K562 (cell line): ENCODE data around the gene ACOT9. TPM values are rescaled to one million over a fixed set of nuclear protein-coding genes. Genes with fewer than 3 reads are reported as not detected.

Experiments used
- ATAC-seq: fragments of 200-7000 bp; cut with Tn5 transposase; 3 replicates; pipeline ENCODE4 v1.9.1; 2020; ENCODE audit warnings: moderate library complexity
- BruUV-seq: library from RNA; stranded (reverse); fragments of 400-500 nt; replicated peaks from 2 replicates; lab custom pipeline; 2021; lab: Mats Ljungman, UMichigan
- CTCF ChIA-PET: fragments of 300-600 bp; formaldehyde crosslinking; extraction: SDS; loops from one replicate; lab custom pipeline; 2021; ENCODE audit warnings: low intra/inter-chr PET ratio; lab: Yijun Ruan, JAX
- POLR2A ChIA-PET: fragments of 300-600, 350-650 bp; sonication (Branson Sonifier 250); formaldehyde crosslinking; extraction: SDS; loops from one replicate; lab custom pipeline; 2021; ENCODE audit warnings: antibody characterized with exemption, inconsistent platforms; lab: Yijun Ruan, JAX
- DNase-seq, 4 experiments: peaks; one replicate each; pipeline versions ENCODE4 v3.0.0 to v3.0.0-alpha.2; 2011 to 2018; ENCODE audit warnings: low spot score in 3 of 4, mixed read lengths in 3 of 4; ENCODE audit errors: extremely low read depth in 1 of 4
- FAIRE-seq: peaks from 2 replicates; lab custom pipeline; 2011; peaks lifted over from hg19 to GRCh38; lab: Jason Lieb, UNC
- H2AFZ ChIP-seq: 2 replicates; pipeline ENCODE4 v1.6.0; 2011; ENCODE audit warnings: low read depth, low read length, control low read depth, inconsistent platforms
- H3K27ac ChIP-seq: fragments of 200-600 bp; 3 replicates; pipeline ENCODE4 v1.8.0; 2011; ENCODE audit warnings: low read depth, mild to moderate bottlenecking, control low read depth, inconsistent platforms, low read length, moderate library complexity, mixed read lengths; ENCODE audit errors: extremely low read depth
- H3K27me3 ChIP-seq, 2 experiments: fragments of 300-600 bp in 1 of 2; 2 replicates in 1 of 2; 3 replicates in 1 of 2; pipeline versions ENCODE4 v1.6.0 to v1.8.0; 2011; ENCODE audit warnings: inconsistent platforms in 2 of 2, low read length in 2 of 2, mild to moderate bottlenecking in 1 of 2, mixed read lengths in 1 of 2, moderate library complexity in 1 of 2; ENCODE audit not compliant: control insufficient read depth in 2 of 2, insufficient read depth in 2 of 2
- H3K36me3 ChIP-seq: fragments of 300-600 bp; 3 replicates; pipeline ENCODE4 v1.8.0; 2011; ENCODE audit warnings: mild to moderate bottlenecking, low read length, inconsistent platforms; ENCODE audit not compliant: control insufficient read depth, insufficient read depth
- H3K4me1 ChIP-seq, 2 experiments: fragments of 200-600 bp in 1 of 2; replicated peaks in 1 of 2; 2 replicates in 1 of 2; 3 replicates in 1 of 2; pipeline versions ENCODE4 v1.5.1 to v1.8.0; 2011; ENCODE audit warnings: inconsistent platforms in 2 of 2, low read length in 2 of 2, mild to moderate bottlenecking in 1 of 2, mixed read lengths in 1 of 2, moderate library complexity in 1 of 2; ENCODE audit not compliant: control insufficient read depth in 2 of 2, insufficient read depth in 2 of 2
- H3K4me2 ChIP-seq: 2 replicates; pipeline ENCODE4 v1.6.1; 2011; ENCODE audit warnings: low read length, control low read depth, inconsistent platforms, mixed read lengths; ENCODE audit not compliant: insufficient read depth
- H3K4me3 ChIP-seq: fragments of 200-600 bp; sonication (generic), shearing (Covaris generic); 2 replicates; pipeline ENCODE4 v1.5.1; 2016; ENCODE audit warnings: control low read depth, inconsistent platforms
- H3K79me2 ChIP-seq: fragments of 200-600 bp; 3 replicates; pipeline ENCODE4 v1.8.0; 2011; ENCODE audit warnings: low read length, inconsistent platforms; ENCODE audit not compliant: control insufficient read depth, insufficient read depth
- H3K9ac ChIP-seq, 2 experiments: 2 replicates each; pipeline versions ENCODE4 v1.6.0 to v1.6.1; 2011; ENCODE audit warnings: low read depth in 2 of 2, low read length in 2 of 2, control low read depth in 1 of 2, inconsistent platforms in 1 of 2, mild to moderate bottlenecking in 1 of 2, mixed read lengths in 1 of 2; ENCODE audit not compliant: insufficient read depth in 1 of 2
- H3K9me1 ChIP-seq: one replicate; pipeline ENCODE4 v1.6.0; 2011; ENCODE audit warnings: inconsistent platforms, mild to moderate bottlenecking, low read length, moderate library complexity; ENCODE audit not compliant: control insufficient read depth, insufficient read depth
- H3K9me3 ChIP-seq: replicated peaks from 2 replicates; pipeline ENCODE4 v1.5.1; 2011; ENCODE audit warnings: low read depth, low read length, inconsistent platforms; ENCODE audit not compliant: control insufficient read depth, insufficient read depth
- H4K20me1 ChIP-seq: replicated peaks from 2 replicates; pipeline ENCODE4 v1.6.1; 2011; ENCODE audit warnings: low read length, inconsistent platforms, mixed read lengths; ENCODE audit not compliant: control insufficient read depth, insufficient read depth
- ARID4B ChIP-seq: sonication (generic); formaldehyde crosslinking; IDR thresholded peaks from 2 replicates; pipeline ENCODE4 v1.8.0; 2022; ENCODE audit warnings: mild to moderate bottlenecking, missing genetic modification reagents
- CTCFL ChIP-seq: IDR thresholded peaks from 2 replicates; pipeline ENCODE4 v1.6.1; 2011; ENCODE audit warnings: borderline replicate concordance, low read depth, mild to moderate bottlenecking, moderate library complexity, low read length; ENCODE audit not compliant: insufficient read depth, poor library complexity, severe bottlenecking
- ETV1 ChIP-seq: fragments of 450-650 bp; conservative IDR thresholded peaks from 2 replicates; pipeline ENCODE4 v1.6.1; 2016; ENCODE audit warnings: missing genetic modification characterization, control low read depth, low read depth, missing compliant biosample characterization
- NELFE ChIP-seq: IDR thresholded peaks from 2 replicates; pipeline ENCODE4 v1.6.1; 2011; ENCODE audit warnings: mild to moderate bottlenecking; ENCODE audit not compliant: insufficient read depth, insufficient read length
- NR1H2 ChIP-seq: sonication (generic); formaldehyde crosslinking; IDR thresholded peaks from 2 replicates; pipeline ENCODE4 v1.4.0; 2020; ENCODE audit warnings: mild to moderate bottlenecking, missing genetic modification reagents
- PURB ChIP-seq: sonication (generic); formaldehyde crosslinking; IDR thresholded peaks from 2 replicates; pipeline ENCODE4 v1.9.0; 2021; ENCODE audit warnings: low read depth, mild to moderate bottlenecking, missing genetic modification reagents
- ZNF75A ChIP-seq: fragments of 450-650 bp; formaldehyde crosslinking; IDR thresholded peaks from 2 replicates; pipeline ENCODE4 v1.4.0; 2020; ENCODE audit warnings: mild to moderate bottlenecking
- in situ Hi-C: fragments of 300-500 bp; cut with MboI; formaldehyde crosslinking; loops from 4 replicates; pipeline ENCODE4 v1.15.0; 2018; ENCODE audit warnings: inconsistent platforms, mixed read lengths
- intact Hi-C: fragments of 100-400 bp; cut with micrococcal nuclease; formaldehyde crosslinking; loops from 2 replicates; pipeline ENCODE4 v1.14.2; 2022
- polyA plus RNA-seq, 8 experiments: library from polyadenylated mRNA; depleted of rRNA in 4 of 8; stranded (reverse) in 5 of 8; unstranded in 3 of 8; fragments of >200 nt; fragmentation: Nextera tagmentation in 2 of 8; fragmentation: Illumina TruSeq in 1 of 8; extraction: Ambion mirVana in 2 of 8; extraction: Trizol in 1 of 8; gene quantifications; 2 replicates each; pipeline versions ENCODE4 v1.2.1 to v1.2.3, GENCODE V29; 2011 to 2014; ENCODE audit warnings: inconsistent platforms in 1 of 8, missing spikeins in 1 of 8
- total RNA-seq, 7 experiments: library from RNA; depleted of rRNA in 6 of 7; stranded (reverse); fragments of >200 nt in 6 of 7; fragmentation: Illumina TruSeq in 2 of 7; extraction: Trizol in 2 of 7; gene quantifications; 2 replicates each; pipeline versions ENCODE4 v1.2.1 to v1.2.3, GENCODE V29; 2011 to 2021; ENCODE audit warnings: low replicate concordance in 1 of 7
- TF ChIP-seq, protein P1 (sequence below): fragments of 200-800 bp; sonication (Bioruptor generic); IDR thresholded peaks from 2 replicates; pipeline ENCODE4 v1.6.1; 2017; ENCODE audit warnings: missing genetic modification characterization, missing compliant biosample characterization
- TF ChIP-seq, protein P2 (sequence below): fragments of 250-450 bp; sonication (Bioruptor Pico); IDR thresholded peaks from 2 replicates; pipeline ENCODE4 v1.8.0; 2022; ENCODE audit warnings: moderate library complexity, mild to moderate bottlenecking, inconsistent platforms
- TF ChIP-seq, protein P3 (sequence below): fragments of 250-450 bp; sonication (Bioruptor Pico); IDR thresholded peaks from 2 replicates; pipeline ENCODE4 v1.8.0; 2021; ENCODE audit warnings: moderate library complexity, mild to moderate bottlenecking, inconsistent platforms

Gene ACOT9
- total and polyA plus RNA-seq, 9 of the 15 experiments (the other 6 are each of a cell fraction or from before 2014, with no cell fraction given), result 31.2 to 80.9 (median 45.3) TPM

GRCh38 chrX:23788521-23788920, 45.4 kb upstream of the ACOT9 start:
- BruUV-seq, result no TSS peak
- H3K4me3 ChIP-seq, result no peak overlapping the region
- no peak for ATAC-seq
- TF ChIP-seq NR1H2 (CRISPR knock-in tag) (no peak), PURB (no peak), ZNF75A (no peak), ETV1 (no peak), CTCFL (no peak), ARID4B (no peak), NELFE (no peak)
- TF ChIP-seq, protein P1, sequence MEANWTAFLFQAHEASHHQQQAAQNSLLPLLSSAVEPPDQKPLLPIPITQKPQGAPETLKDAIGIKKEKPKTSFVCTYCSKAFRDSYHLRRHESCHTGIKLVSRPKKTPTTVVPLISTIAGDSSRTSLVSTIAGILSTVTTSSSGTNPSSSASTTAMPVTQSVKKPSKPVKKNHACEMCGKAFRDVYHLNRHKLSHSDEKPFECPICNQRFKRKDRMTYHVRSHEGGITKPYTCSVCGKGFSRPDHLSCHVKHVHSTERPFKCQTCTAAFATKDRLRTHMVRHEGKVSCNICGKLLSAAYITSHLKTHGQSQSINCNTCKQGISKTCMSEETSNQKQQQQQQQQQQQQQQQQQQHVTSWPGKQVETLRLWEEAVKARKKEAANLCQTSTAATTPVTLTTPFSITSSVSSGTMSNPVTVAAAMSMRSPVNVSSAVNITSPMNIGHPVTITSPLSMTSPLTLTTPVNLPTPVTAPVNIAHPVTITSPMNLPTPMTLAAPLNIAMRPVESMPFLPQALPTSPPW (CRISPR knock-in tag), result no peak
- TF ChIP-seq, protein P2, sequence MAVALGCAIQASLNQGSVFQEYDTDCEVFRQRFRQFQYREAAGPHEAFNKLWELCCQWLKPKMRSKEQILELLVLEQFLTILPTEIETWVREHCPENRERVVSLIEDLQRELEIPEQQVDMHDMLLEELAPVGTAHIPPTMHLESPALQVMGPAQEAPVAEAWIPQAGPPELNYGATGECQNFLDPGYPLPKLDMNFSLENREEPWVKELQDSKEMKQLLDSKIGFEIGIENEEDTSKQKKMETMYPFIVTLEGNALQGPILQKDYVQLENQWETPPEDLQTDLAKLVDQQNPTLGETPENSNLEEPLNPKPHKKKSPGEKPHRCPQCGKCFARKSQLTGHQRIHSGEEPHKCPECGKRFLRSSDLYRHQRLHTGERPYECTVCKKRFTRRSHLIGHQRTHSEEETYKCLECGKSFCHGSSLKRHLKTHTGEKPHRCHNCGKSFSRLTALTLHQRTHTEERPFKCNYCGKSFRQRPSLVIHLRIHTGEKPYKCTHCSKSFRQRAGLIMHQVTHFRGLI (CRISPR knock-in tag), result no peak
- TF ChIP-seq, protein P3, sequence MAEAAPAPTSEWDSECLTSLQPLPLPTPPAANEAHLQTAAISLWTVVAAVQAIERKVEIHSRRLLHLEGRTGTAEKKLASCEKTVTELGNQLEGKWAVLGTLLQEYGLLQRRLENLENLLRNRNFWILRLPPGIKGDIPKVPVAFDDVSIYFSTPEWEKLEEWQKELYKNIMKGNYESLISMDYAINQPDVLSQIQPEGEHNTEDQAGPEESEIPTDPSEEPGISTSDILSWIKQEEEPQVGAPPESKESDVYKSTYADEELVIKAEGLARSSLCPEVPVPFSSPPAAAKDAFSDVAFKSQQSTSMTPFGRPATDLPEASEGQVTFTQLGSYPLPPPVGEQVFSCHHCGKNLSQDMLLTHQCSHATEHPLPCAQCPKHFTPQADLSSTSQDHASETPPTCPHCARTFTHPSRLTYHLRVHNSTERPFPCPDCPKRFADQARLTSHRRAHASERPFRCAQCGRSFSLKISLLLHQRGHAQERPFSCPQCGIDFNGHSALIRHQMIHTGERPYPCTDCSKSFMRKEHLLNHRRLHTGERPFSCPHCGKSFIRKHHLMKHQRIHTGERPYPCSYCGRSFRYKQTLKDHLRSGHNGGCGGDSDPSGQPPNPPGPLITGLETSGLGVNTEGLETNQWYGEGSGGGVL (CRISPR knock-in tag), result no peak

More at GRCh38 chrX:23788521-23788920, 45.4 kb upstream of the ACOT9 start:
- Histone ChIP-seq H4K20me1 (no peaks in the 10 kb centered on the region), H3K4me1 (peaks cover 0 to 4% of the 10 kb centered on the region in 2 experiments; a peak in 2 of 5 replicates), H3K9me1 (no peaks in the 10 kb centered on the region), H3K27me3 (no peaks in the 10 kb centered on the region), H2AFZ (no peak overlapping the region), H3K9ac (no peak overlapping the region), H3K4me2 (no peak overlapping the region), H3K9me3 (no peaks in the 10 kb centered on the region), H3K36me3 (peaks cover 17% of the 10 kb centered on the region), H3K79me2 (peaks cover 16% of the 10 kb centered on the region), H3K27ac (no peak overlapping the region)
- intact Hi-C loops, result no loop called here
- in situ Hi-C loops, result no loop called here
- FAIRE-seq (no peak), DNase-seq (no peak)
- CTCF ChIA-PET, result no interaction called here
- POLR2A ChIA-PET, result interaction anchor here (1.2 kb wide), 1 partner anchor 78 kb away, joined by 3 read pairs; no protein-coding TSS in a partner anchor
